ENCODE measurements around the gene SLC38A10. TPM values are rescaled to one million over a fixed set of nuclear protein-coding genes. Genes with fewer than 3 reads are reported as not detected.

Gene SLC38A10
- total RNA-seq, 1 donor from 2014 or later, result 70.7 TPM

DNA sequence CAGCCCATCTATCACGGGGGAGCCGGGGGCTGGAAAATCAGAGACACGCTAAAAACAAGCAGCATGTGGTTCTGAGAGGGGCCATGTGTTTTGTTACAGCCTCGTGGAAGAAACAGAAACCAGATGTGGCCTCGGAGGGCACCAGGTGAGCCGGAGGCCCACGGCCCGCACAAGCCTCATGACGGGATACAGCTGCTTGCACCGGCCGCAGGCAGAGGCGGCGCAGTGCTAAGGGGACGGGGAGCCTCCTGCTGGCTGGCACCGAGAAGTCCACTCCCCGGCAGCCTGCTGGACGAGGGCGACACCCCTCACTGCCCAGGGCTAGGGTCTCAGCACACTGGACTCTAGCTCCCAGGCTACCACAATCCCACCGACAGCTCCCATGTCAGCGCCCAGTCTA is 36.8 kb downstream of the SLC38A10 start:
- no peak for DNase-seq (ENCODE audit: low read depth)

DNA sequence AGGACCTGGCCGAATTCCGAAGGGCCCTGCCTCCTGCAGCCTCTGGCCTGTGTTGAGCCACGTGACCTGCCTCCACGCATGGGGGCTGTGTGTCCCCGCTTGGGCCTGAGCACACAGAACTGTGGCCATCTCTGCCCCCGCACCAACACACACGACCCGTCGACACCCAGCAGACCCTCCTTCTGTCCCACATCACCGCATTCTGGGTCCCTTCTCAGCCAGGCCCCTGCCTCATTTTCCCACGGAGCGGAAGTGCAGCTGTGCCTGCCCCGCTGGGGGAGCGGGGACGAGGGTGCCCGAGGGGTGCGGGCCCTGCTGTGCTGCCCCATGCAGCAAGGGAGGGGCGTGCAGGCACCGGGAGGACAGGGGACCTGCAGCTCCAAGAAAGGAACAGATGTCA is 37.6 kb downstream of the SLC38A10 start:
- DNase-seq (ENCODE audit: low read depth), result no peak

DNA sequence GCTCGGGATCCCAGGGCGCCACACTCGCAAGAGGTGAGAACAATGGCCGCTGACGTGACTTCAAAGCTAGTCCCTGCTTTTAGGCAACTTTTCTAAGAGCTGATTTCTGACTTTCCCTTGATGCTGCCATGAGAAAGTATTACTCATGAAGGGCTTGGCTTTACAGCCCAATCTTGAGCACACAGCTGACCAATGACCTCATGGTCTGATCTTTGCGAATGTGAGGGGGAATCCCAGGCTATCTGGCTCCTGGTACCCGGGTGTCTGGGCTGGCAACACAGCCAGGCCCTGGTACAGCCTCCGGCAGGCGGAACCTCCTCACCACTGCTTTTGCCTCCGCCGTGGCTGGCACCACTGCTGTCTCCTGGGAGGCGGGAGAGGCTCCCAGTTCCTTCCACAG is 38.5 kb downstream of the SLC38A10 start:
- peak; percentile 79 for DNase-seq (ENCODE audit: low read depth)

DNA sequence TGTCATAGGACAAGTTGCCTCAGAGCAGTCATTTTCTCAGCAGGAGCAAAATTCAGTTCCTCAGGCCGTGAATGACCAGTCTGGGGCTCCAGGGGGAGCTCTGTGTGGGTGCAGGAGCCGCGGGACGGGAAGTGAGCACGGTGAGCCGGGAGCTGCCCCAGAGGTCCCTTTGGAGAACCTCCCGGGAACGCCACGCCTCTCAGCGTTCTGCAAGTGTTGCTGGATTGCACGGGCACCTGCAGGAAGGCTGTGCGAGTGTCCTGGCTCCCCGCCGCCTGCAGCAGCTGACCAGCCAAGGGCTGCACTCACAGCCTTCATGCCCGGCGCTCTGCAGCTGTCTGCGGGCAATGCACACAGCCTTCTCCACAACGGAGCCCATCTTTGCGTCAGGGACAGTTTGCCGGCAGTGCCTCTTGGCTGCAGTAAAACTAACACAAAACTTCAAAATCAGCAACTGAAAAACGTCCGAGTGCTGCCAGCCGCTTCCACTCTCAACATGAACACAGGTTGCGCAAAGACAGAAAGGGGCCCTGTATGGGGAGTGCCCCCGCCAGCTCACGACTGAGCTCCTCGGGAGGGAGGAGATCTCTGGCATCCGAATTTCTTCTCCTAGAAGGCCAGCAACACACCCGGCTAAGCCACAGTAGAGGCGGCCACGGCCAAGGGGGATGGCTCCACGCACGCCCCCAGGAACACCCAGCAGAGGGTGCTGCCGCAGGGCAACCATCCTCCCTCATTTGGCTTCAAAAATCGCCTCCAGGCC is 40.0 kb downstream of the SLC38A10 start:
- DNase-seq (ENCODE audit: low read depth), result peak; percentile 83

DNA sequence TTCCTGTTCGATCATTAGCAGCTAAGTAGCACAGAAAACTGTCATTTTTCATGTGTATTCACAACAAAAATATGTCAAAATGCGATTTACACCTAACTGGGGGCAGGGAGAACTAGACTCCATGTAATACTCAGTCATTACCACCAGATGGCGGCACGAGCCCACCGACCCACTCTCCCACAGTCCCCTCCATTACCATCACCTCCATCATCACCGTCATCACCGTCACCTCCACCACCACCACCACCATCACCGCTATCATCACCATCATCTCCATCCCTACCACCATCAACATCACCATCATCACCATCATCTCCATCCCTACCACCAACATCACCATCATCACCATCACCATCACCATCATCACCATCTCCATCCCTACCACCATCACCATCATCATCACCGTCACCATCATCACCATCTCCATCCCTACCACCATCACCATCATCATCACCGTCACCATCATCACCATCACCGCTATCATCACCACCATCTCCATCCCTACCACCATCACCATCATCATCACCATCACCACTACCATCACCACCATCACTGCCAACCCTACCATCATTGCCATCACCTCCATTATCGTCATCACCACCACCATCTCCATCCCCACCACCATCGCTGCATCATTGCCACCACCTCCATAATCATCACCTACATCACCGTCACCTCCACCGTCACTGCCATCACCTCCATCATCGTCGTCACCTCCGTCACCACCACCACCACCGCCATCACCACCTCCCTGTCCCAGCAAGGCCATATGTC is 41.6 kb downstream of the SLC38A10 start:
- peak; percentile 40 for DNase-seq (ENCODE audit: low read depth)

DNA sequence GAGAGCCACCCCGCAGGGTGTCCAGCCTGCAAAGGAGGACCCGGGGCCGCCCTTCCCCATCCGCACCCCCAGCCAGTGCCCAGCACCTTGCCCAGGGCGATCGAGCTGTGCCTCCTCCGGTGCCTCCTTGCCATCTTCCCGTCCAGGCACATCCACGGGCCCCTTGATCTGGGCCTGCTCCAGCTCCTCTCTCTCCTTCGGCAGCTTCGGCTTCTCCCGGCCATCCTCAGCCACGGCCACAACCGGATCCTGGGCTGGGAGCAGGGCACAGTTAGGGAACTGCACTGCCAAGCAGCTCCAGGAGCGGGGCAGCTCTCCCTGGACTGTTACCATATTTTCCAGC is 42.1 kb downstream of the SLC38A10 start:
- DNase-seq (ENCODE audit: low read depth), result no peak

DNA sequence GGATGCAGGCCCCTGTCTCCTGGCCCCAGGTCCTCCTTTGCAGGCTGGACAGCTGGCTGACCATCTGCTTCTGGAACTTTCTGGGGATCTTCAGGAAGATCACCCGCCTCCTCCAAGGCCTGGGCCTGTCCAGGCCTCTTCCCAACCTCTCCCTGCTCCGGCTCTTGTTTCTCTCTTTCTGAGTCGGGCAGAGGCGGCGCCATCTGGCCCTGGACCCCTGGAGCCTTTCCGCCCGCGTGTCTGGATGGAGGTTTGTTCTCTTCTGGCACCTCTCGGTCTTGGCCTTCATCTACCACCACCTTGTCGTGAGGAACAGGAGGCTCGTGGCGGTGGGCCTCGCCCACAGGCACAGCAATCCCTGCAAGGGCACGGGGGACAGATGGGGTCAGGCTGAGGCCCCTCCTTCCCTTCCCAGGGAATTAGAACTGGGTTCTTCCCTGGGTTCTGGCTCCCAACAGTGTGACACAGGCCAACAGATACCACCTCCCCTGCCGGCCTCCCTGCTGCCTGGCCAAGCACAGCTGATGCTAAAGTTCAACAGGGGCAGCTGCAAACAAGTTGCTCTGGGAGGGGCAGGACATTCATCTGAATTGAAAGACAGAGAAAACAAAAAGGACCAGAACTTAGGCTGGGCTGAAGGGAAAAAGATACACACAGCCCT is 42.7 kb downstream of the SLC38A10 start:
- DNase-seq (ENCODE audit: low read depth), result peak; percentile 71

DNA sequence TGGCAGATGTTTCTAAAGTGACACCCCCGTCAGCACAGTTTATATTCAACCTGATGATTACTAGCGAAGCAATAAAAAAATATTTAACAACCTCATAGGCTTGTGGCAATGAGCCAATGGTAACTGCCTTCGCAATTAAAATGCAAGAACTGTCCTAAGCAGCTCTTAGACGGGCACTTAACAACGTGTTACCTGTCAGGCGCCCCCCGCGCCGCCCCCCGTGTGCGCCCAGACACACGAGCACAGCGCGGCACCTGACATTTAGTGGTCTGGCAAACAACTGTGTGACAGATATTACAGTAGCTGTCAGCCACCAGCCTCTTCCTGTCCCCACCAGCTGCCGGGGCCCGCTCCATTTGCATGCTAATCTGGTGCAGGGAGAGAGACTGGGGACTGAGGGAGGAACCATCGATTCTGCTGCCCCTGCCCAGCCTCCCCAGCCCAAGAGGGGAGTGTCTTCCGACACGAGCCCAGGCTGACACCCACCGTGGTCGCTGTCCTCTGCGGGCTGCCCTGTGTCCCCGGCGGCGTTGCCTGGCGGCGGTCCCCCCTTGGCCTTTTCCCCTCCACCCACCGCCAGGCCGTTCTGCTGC is 43.3 kb downstream of the SLC38A10 start:
- DNase-seq (ENCODE audit: low read depth), result peak; percentile 56

DNA sequence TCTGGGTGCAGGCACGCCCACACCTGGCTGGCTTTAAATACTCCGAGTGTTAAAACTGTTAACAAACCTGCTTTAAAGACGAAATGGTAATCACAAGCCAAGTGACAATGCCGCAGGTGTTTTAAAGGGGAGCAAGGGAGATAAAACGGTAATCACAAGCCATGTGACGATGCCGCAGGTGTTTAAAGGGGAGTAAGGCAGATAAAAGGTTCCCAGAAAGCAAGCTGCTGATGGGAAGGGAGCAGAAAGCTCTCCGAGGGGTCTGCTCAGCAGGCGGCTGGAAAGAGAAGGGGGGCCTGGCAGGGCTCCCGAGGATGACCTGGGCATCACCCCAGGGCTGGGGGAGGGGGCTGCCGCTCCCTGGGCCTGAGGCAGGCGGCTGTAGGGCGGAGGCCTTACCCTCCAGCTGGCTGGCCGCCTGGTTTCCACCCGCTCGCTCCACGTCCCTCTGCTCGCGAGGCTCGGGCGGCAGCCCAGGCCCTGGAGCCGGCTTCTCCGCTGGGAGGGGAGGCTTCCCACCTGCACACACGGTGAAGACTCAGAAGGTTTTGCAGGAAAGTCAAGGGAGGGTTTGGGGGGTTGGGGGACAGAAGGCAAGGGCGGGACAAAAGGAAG is 43.9 kb downstream of the SLC38A10 start:
- DNase-seq (ENCODE audit: low read depth), result no peak

DNA sequence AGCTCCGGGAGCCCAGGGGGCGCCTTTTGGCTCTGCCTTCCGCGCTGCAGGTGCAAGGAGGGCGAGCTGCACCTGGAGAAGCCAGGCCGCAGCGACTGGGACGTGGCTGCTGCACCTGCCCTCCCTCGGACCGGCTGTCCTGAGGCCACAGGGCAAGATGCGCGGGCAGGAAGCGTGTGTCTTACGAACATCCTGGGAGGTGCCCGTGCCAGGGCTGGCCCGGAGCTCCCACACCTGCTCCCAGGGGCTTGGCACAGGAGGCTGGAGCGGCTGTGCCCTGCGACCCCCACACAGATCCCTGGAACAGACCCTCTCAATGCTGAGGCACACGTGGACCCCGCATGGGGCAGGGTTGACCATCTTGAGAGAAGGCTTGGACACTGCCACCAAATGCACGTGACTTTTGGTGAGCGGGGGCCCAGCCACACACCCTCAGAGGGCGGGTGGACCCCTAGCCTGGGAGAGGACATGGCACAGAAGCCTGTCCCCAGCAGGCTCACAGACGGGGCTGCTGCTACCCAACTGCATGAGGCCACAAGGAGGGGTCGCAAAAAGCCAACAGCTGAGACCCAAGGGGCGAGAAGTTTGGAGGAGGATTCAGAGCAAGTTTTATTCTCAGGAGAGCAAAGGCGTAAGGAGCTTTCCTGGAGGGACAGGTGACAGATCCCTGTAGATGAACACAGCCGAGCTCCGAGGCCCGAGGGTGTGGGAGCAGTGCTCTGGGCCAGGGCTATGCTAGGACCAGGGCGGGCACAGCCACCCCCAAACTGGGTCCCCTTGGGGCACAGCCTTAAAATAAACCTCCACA is 44.6 kb downstream of the SLC38A10 start:
- DNase-seq (ENCODE audit: low read depth), result no peak

DNA sequence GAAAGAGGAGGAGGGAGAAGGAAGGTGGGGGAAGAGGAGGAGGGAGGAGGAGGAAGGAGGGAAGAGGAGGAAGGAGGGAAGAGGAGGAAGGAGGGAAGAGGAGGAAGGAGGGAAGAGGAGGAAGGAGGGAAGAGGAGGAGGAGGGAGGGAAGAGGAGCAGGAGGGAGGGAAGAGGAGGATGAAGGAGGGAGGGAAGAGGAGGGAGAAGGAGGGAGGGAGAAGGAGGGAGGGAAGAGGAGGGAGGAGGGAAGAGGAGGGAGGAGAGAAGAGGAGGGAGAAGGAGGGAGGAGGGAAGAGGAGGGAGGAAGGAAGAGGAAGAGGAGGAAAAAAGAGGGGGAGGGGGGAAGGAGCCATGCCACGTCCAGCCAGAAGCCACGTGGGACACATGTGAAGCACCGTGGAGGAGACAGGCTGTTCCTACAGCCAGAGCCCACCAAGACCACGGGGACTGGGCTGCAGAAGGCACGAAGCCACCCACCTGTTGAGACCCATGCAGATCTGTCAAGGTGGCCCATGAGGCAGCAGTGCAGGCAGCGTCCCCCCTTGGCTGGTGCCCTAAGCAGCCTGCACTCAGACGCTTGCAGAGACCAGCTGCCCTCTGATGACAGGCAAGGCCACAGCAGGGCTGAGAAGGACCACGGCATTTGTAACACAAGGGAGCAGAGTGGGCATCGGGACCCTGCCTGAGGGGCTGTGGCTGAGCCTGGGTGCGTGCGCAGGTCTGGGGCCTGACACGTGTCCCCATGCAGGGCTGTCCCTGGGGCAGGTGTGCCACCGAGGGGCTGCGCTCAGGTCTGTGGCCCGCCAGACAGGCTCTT is 45.7 kb downstream of the SLC38A10 start:
- DNase-seq (ENCODE audit: low read depth), result no peak

DNA sequence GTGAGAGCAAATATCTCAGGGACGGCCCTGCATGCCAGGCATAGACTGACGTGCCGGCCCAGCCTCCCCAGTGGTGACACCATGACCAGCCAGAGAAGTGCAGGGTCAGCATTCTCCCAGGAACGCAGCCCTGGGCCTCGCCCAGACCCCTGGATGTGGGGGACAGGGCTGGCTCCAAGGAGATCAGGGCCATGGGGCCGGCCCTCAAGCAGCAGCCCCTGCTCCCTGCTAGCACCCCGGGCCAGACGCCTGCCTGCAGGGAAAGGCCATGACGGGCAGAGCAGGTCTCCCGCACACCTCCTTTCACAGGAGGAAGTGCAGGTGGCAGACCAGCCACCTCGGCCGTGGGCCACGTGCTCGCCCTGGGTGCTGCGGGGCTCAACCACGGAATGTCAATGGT is 46.5 kb downstream of the SLC38A10 start:
- no peak for DNase-seq (ENCODE audit: low read depth)

DNA sequence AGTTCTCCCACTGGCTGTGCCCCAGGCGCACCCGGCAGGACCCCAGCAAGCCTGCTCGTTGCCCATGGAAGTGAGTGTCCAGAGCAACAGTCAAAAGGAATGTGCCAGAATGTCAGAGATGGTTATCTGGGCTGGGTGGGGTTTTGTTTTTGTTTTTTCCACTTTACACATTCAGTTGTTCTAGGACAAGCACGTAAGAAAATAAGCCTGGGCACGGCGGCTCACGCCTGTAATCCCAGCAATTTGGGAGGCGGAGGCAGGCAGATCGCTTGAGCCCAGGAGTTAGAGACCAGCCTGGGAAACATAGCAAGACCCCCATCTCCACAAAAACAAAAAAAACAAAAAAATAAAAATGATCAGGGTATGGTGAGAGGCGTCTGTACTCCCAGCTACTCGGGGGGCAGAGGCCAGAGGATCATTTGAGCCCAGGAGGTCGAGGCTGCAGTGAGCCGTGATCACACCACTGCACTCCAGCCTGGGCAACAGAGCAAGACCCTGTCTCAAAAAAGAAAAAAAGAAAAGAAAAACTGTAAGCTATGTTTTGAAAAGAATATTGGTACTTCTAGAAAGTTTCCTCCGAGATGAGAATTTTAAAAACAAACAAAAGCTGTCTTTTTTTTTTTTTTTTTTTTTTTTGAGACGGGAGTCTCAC is 47.6 kb downstream of the SLC38A10 start:
- DNase-seq (ENCODE audit: low read depth), result no peak

DNA sequence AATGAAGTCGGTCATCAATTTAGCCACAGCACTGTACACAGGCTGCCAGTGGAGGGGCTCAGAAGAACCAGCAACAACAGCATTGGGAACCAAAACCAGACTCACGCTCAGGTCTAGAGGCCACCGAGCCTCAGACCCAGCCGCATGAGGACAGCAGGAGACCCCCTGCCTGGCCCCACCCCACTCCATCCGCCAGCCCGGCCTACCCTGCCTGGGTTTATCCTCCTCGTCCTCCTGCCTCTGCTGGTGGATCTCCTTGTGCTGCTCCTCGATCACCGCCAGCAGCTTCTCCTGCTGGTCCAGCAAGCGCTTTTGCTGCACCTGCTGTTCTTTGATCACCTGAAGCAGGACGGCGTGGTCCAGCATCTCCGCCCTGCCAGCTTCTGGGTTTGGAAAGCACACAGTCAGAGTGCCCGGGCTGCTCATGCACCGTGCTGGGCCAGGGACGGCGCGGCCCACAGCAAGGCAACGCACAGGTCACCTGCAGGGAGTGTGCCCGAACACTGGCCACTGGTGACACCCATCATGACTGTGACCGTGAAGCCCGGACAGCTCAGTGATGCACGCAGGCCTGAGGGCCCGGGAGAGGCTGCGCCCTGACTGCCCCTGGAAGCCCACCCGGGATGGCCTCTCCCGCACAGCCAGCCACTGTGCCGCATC is 48.3 kb downstream of the SLC38A10 start:
- DNase-seq (ENCODE audit: low read depth), result no peak

DNA sequence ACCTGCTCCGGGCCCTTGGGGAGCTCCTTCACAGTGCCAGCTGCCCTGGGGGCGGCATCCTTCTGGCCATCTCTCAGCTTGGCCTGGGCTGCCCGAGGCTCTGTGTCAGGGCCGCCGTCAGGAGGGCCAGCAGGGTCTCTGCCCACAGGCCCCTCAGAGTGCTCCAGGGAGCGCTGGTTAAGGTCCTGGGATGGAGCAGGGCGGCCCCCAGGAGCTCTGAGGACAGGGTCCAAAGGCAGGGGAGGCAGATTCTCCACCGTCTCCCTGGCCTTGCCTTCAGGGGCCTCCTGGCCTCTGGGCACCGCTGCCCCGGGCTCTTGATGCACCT is 48.8 kb downstream of the SLC38A10 start:
- no peak for DNase-seq (ENCODE audit: low read depth)

DNA sequence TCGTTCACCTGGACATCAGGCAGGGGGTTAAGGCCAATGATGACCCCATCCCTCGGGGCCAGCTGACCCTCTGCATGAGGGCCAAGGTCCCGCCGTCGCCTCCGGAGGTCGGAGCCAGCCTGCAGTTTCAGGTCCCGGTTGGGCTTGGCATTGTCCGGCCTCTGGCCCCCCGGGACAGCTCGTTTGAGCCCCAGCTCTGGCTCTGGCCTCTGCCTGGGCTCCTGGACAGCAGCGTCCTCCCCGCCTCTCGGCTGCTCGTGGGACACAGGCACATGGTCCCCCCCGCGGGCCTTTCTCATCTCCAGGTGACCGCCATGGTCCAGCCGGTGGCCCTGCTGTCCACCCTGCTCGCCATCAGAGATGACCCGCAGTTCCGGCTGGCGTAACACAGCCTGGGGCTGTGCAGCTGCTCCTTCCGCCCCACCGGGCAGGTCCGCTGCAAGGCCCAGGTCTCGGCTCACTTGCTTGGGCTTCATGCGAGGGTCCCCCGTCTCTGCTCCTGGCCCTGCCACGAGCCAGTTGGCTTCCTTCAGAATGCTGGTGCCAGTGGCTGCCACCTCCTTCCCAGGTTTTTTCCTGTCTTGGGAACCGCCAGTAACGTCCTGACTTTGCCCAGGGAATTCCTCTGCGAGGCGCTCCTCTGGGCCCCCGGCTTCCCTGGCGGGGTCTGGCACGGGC is 49.3 kb downstream of the SLC38A10 start:
- no peak for DNase-seq (ENCODE audit: low read depth)

DNA sequence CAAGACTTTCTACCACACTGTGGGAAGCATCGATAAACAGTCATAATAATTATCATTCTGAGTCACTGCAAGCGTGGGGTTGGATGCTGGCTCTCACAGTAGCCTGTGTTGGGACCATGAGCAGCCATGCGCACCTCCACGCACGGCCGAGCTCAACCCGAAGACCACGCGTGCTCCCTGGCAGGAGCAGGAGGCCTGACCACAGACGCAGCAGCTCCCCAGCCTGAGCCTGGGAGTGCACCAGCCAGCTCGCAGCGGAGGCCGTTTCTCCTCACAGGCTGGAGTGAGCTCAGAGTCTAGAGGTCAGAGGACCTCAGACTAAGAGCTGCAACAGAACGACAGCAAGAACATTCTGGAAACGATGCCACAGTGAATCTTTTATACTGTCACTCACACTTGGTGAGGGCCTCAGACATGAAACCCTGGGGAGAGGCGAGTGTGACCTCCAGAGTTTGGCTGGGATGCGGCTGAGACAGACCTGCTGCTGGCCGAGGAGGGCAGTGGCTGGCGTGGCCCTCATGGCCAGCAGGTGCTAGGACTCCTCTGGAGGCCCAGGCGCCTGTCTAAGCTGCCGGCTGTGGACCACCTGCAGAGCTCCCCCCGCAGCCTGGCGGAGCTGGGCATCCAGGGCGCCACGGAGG is 50.0 kb downstream of the SLC38A10 start:
- no peak for DNase-seq (ENCODE audit: low read depth)
